ENCODE results near the gene OR2L2.
"Not testable (repeated sequence)": the region's sequence is repeated elsewhere in the genome, so short reads cannot be mapped to it uniquely, and the experiment has no call there.

OR2L2 gene

GRCh38 chr1:248047008-248047407 lies 17.1 kb downstream of the OR2L2 start:
- Histone ChIP-seq H3K27me3 (ENCODE audit: control insufficient read depth, insufficient read depth, low read length, poor library complexity, severe bottlenecking) (no peaks in the 10 kb centered on the region), H3K4me3 (ENCODE audit: insufficient read depth, low read depth, low read length) (no peak overlapping the region), H3K36me3 (ENCODE audit: control insufficient read depth, insufficient read depth, low read length) (no peaks in the 10 kb centered on the region), H3K4me1 (ENCODE audit: control insufficient read depth, insufficient read depth, low read length) (no peaks in the 10 kb centered on the region), H3K9me3 (ENCODE audit: control insufficient read depth, low read length) (peaks cover 15% of the 10 kb centered on the region), H3K27ac (ENCODE audit: insufficient read depth, low read depth, low read length, poor library complexity, severe bottlenecking) (no peak overlapping the region)
- 70 to 80% methylated on average over 1 of the region's 1 CpG for WGBS, 2 experiments

DNA sequence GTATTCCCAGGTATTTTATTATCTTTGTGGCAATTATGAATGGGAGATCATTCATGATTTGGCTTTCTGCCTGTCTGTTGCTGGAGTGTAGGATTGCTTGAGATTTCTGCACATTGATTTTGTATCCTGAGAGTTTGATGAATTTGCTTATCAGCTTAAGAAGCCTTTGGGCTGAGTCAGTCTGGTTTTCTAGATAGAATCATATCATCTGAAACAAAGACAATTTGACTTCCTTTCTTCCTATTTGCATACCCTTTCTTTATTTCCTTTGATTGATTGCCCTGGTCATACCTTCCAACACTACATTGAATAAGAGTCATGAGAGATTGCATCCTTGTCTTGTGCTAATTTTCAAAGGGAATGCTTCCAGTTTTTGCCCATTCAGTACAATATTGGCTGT lies 24.8 kb downstream of the OR2L2 start:
- Histone ChIP-seq H3K27me3 (ENCODE audit: control insufficient read depth, insufficient read depth, low read length, poor library complexity, severe bottlenecking) (no peaks in the 10 kb centered on the region), H3K4me3 (ENCODE audit: insufficient read depth, low read depth, low read length) (no peak overlapping the region), H3K27ac (ENCODE audit: insufficient read depth, low read depth, low read length, poor library complexity, severe bottlenecking) (no peak overlapping the region), H3K36me3 (ENCODE audit: control insufficient read depth, insufficient read depth, low read length) (no peaks in the 10 kb centered on the region), H3K4me1 (ENCODE audit: control insufficient read depth, insufficient read depth, low read length) (no peaks in the 10 kb centered on the region), H3K9me3 (ENCODE audit: control insufficient read depth, low read length) (peaks cover 6% of the 10 kb centered on the region)

GRCh38 chr1:248055261-248055660 lies 25.4 kb downstream of the OR2L2 start:
- 55 to 75% methylated on average over 2 of the region's 2 CpGs for WGBS, 2 experiments
- H3K9me3 ChIP-seq (ENCODE audit: control insufficient read depth, low read length): peaks cover 6% of the 10 kb centered on the region
- no peaks in the 10 kb centered on the region for H3K27me3 ChIP-seq (ENCODE audit: control insufficient read depth, insufficient read depth, low read length, poor library complexity, severe bottlenecking)
- H3K4me3 ChIP-seq (ENCODE audit: insufficient read depth, low read depth, low read length): no peak overlapping the region
- H3K4me1 ChIP-seq (ENCODE audit: control insufficient read depth, insufficient read depth, low read length): no peaks in the 10 kb centered on the region
- H3K27ac ChIP-seq (ENCODE audit: insufficient read depth, low read depth, low read length, poor library complexity, severe bottlenecking): no peak overlapping the region
- H3K36me3 ChIP-seq (ENCODE audit: control insufficient read depth, insufficient read depth, low read length): no peaks in the 10 kb centered on the region

DNA sequence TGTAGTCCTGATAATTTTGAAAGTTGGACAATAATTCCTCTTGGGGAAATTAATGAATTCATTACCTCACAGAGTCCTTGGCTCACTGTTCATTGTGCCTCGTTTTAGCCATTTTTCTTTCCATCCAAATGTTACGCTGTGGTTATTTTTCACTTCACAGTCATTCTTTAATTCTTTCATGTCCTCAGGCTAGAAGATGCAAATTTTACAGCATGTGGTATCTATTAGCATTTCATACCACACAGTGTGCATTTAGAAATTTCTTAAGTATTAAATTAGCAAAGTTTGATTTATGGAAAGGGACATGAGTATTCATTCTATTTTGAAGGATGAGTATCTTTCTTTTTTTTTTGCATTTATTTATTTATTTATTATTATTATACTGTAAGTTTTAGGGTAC lies 35.2 kb downstream of the OR2L2 start:
- Histone ChIP-seq H3K4me3 (ENCODE audit: insufficient read depth, low read depth, low read length) (no peak overlapping the region), H3K4me1 (ENCODE audit: control insufficient read depth, insufficient read depth, low read length) (no peaks in the 10 kb centered on the region), H3K36me3 (ENCODE audit: control insufficient read depth, insufficient read depth, low read length) (no peaks in the 10 kb centered on the region), H3K9me3 (ENCODE audit: control insufficient read depth, low read length) (peaks cover 8% of the 10 kb centered on the region), H3K27ac (ENCODE audit: insufficient read depth, low read depth, low read length, poor library complexity, severe bottlenecking) (no peak overlapping the region), H3K27me3 (ENCODE audit: control insufficient read depth, insufficient read depth, low read length, poor library complexity, severe bottlenecking) (no peaks in the 10 kb centered on the region)
- WGBS, 2 experiments: 75 to 80% methylated on average over 2 of the region's 2 CpGs

GRCh38 chr1:248065604-248066003 lies 35.7 kb downstream of the OR2L2 start:
- Histone ChIP-seq H3K27me3 (ENCODE audit: control insufficient read depth, insufficient read depth, low read length, poor library complexity, severe bottlenecking) (no peaks in the 10 kb centered on the region), H3K27ac (ENCODE audit: insufficient read depth, low read depth, low read length, poor library complexity, severe bottlenecking) (no peak overlapping the region), H3K4me1 (ENCODE audit: control insufficient read depth, insufficient read depth, low read length) (no peaks in the 10 kb centered on the region), H3K9me3 (ENCODE audit: control insufficient read depth, low read length) (peaks cover 8% of the 10 kb centered on the region), H3K36me3 (ENCODE audit: control insufficient read depth, insufficient read depth, low read length) (no peaks in the 10 kb centered on the region), H3K4me3 (ENCODE audit: insufficient read depth, low read depth, low read length) (no peak overlapping the region)
- WGBS, 2 experiments: 73 to 100% methylated on average over 2 of the region's 3 CpGs

- 83 to 90% methylated on average over 5 to 9 of the region's 17 CpGs for WGBS, 2 experiments
- H3K27ac ChIP-seq (ENCODE audit: insufficient read depth, low read depth, low read length, poor library complexity, severe bottlenecking); H3K4me1 ChIP-seq (ENCODE audit: control insufficient read depth, insufficient read depth, low read length); H3K27me3 ChIP-seq (ENCODE audit: control insufficient read depth, insufficient read depth, low read length, poor library complexity, severe bottlenecking); H3K36me3 ChIP-seq (ENCODE audit: control insufficient read depth, insufficient read depth, low read length); H3K4me3 ChIP-seq (ENCODE audit: insufficient read depth, low read depth, low read length): not testable (repeated sequence)
- peaks cover 11% of the 10 kb centered on the region for H3K9me3 ChIP-seq (ENCODE audit: control insufficient read depth, low read length)
These were observed 54.0 kb downstream of the OR2L2 start for GRCh38 chr1:248083864-248084263.
